Stimulated activated CD4-positive, alpha-beta T cell treated with anti-CD3 and anti-CD28 coated beads, Interleukin-2, amount 100 ng/mL, for 4 hours (primary cell): ENCODE data around the gene TBC1D22A.
"Not testable (repeated sequence)": the region's sequence is repeated elsewhere in the genome, so short reads cannot be mapped to it uniquely, and the experiment has no call there.

Experiments used
- DNase-seq: peaks from one replicate; pipeline ENCODE4 v3.0.0-alpha.2; 2020; ENCODE audit warnings: low read depth

Gene TBC1D22A

DNA sequence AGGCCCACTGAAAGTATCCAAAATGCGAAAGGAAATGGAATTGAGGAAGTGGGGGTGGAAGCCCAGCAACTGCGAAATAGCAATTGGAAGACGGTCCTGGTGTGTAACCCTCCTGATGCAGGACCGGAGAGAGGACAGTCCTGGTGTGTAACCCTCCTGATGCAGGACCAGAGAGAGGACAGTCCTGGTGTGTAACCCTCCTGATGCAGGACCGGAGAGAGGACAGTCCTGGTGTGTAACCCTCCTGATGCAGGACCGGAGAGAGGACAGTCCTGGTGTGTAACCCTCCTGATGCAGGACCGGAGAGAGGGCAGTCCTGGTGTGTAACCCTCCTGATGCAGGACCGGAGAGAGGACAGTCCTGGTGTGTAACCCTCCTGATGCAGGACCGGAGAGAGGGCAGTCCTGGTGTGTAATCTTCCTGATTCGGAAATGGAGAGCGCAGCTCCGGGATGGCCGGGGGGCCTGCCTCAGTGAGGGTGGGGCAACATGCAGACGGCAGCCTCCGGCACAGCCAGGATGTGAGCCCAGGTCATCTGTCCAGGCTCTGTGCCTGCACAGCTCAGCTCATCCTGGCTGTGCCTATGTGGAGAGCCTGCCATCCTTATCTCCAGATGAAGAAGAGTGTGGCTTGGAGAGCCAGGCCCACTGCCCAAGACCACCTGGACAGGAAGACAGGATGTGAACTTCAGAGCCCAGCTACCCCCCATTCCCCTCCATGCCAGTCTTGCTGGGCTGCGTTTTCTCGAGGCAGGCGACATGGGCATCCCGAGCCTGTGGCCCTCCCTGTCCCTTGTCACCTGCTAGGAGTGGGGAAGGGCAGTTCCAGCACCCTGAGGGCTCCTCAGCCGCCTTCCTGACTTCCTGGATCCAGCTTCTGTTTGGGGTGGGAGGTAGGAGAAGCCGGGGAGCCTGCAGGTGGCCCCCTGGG, 408.3 kb downstream of the TBC1D22A start:
- not testable (repeated sequence) for DNase-seq

DNA sequence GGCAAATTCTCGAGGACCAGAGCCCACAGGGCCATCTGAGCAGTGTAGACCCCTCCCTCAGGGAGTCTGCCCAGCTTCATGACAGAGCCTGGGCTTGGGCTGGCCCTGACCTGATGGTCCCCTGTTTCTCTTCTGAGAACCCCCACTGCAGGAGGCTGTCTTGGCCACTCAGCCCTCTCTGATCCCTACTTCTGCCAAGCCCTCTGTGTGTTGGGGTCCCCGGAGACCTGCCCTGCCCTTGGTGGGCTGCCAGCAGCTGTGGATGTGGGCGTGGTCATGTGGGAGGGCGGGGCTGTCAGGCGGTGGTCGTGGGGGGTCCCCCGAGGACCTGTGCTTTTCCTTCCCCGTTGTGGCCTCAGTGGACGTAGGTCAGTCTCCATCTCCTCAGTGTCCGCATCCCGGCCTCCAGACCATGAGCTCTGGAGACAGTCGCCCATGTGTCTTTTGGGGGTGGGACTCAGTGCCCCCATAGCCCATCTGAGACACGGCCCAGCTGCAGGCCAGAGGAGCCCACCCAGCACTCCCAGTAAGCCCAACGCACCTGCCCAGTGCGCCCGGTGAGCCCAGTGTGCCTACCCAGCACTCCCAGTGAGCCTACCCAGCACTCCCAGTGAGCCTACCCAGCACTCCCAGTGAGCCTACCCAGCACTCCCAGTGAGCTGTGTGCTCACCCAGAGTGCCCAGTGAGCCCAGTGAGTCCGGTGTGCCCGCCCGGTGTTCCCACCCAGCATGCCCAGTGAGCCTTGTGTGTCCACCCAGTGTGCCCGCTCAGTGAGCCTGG, 409.2 kb downstream of the TBC1D22A start:
- no peak for DNase-seq

DNA sequence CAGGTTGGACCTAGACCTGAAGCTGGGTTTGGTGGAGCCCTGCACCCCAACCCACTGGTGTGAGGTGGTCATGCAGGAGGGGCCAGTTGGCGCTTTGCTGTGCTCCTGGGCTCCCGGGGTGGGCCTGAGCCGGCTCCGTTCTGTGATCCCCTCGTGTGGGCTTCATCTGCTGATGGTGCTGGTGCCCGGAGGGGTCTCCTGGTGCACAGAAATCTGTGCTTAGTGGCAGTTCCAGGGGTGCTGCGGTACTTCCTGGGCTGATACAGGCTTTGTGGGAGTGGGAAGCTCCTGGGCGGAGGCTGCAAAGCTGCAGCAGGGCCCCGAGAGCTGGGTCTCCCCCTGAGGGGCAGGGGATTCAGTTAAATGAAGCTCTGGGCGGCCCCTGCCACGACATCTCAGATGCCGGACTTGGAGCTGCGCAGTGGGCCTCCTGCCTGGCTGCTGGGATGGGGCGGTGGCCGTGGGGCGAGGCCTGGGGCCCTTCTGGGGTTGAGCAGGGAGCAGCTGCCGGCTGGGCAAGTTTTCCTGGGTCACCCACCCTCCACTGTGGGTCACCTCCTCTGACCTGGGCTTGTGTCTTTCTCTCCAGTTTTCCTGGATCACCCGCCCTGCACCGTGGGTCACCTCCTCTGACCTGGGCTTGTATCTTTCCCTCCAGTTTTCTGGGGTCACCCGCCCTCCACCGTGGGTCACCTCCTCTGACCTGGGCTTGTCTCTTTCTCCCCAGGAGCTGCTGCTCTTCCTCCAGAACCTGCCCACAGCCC, 410.5 kb downstream of the TBC1D22A start:
- no peak for DNase-seq

DNA sequence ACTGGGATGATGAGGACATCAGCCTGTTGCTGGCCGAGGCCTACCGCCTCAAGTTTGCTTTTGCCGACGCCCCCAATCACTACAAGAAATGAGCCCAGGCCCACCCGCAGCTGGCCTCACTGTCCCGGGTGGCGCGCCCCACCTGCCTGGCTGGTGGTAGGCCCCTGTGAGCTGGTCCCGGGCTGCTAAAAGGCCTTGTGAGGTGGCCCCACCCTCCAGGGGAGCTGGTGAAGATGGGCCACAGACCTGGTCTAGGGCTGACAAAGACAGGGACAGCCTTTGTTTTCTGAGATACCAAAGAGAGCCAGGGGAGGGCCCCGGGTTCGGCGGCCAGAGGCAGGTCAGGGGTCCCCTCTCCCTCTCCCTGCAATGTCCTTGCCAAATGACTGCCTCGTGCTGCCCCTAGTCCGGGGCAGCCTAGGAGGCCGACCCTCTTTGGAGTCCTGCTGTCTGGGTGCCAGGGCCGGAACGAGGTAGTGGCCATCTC, 411.1 kb downstream of the TBC1D22A start:
- no peak for DNase-seq

DNA sequence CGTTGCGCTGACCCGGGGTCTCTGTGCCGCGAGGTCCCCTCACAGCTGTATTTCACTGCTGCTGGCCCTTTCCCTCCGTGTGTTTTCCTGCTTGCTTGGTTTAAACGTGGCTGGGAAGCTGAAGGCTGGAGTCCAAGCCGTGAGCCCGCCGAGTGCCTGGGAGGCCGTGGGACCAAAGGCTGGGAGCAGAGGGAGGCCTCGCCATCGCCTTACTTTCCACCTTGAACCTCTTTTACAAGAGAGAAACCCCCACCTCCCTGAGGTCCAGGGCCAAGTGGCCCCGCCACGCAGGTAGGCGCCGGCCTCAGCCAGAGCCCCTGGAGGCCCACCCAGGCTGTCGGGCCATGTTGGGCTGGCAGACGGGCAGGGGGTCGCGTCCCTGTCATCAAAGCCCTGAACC, 411.6 kb downstream of the TBC1D22A start:
- no peak for DNase-seq

DNA sequence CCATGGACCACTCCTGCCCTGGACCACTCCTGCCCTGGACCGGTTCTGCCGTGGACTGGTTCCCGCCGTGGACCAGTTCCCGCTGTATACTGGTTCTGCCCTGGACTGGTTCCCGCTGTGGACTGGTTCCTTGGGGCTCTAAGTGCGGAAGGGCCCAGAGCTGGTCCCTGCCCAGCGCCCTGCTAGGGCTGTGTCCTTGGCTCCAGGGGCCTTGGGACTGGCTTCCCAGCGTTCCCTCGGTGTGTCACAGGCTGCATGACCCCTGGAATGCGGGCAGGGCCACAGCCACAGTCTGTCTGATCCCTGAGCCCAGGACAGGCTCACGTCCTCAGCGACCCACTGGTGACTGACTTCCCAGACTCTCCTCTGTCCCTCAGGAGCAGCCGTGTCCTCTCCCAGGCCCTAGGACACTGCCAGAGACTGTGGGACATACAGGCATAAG, 412.2 kb downstream of the TBC1D22A start:
- no peak for DNase-seq

DNA sequence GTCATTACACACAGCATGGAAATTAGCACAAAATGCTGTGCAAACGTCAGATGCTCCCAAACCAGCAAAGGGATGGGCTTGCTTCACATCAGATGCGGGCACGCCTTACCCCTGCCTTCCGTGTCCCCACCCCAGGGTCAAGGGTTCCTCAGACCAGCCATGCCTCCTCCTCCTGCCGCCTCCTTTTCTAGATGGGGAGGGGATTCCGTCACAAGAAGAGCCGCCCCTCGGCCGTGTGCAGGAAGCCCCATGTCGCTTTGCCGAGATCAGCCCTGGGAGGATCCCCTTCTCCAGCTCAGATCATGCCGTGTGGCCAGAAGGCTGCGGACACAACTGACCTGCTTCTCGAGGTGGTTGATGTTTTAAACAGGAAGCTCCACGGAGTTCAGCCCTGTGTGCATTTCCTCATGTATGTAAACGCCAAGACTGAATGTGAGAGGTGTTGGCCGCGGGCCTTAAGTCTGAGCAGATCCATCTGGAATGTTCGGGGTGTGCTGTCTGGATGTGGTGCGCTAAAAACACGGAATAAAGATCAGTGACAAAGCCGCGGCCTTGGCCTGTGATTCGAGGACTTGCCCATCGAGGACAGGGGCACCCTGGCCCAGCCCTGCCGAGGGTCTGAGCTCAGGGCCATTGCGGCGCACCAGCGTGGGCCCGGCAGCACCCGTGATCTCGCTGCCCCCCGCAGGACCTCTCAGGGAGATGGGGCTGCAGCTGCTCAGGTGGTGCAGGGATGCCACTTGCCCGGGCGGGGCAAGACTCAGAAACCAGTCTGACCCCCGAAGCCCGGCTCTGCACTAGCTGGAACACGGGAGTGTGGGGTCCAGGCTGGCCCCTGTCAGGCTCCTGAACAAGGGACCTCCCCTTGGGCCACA, 412.9 kb downstream of the TBC1D22A start:
- no peak for DNase-seq

DNA sequence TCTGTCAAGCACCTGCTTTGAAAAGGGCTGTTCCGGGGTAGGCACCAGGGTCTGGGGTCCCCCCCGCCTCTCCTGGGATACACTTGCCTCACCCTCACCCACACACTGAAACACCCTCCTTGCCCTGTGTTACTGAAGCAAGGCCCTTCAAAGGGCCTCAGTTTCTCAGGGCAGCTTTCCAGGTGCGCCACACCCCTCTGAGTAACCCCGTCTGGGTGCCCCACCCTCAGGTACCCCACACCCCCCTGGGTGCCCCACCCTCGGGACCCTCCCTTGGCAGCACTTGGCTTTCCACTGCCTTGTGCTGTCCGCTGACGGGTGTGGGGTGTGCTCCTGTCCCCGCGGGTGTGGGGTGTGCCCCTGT, 413.6 kb downstream of the TBC1D22A start:
- DNase-seq, result no peak

DNA sequence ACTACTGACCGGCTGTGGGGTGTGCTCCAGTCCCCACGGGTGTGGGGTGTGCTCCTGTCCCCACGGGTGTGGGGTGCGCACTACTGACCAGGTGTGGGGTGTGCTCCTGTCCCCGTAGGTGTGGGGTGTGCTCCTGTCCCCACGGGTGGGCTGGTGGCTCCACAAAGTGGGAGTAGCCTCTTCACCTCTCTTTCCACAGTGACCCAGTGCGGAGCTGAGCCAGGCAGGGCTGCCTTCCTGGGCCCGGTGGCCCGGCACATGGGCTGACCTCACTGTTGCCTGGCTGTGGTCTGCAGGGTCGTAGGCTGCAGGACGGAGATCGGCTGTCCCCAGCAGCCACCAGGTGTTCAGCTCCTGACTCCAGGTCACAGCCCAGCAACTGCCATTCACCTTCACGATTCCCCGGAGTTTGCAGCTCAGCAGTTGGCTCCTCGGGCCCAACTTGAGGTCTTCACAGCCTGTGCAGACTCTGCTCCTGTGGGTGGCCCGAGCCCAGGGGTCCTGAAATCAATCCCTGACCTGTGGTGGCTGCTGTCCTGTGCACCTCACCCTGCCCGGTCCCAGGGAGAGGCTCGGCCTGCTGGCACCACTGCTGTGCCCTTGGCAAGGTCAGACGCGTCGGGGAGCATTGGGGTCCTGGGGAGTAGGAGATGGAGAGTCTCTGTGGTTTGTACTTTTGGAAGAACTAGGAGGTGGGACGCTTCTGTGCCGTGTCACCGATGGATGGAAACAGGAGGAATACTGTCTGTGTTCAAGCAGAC, 414.3 kb downstream of the TBC1D22A start:
- DNase-seq, result no peak

DNA sequence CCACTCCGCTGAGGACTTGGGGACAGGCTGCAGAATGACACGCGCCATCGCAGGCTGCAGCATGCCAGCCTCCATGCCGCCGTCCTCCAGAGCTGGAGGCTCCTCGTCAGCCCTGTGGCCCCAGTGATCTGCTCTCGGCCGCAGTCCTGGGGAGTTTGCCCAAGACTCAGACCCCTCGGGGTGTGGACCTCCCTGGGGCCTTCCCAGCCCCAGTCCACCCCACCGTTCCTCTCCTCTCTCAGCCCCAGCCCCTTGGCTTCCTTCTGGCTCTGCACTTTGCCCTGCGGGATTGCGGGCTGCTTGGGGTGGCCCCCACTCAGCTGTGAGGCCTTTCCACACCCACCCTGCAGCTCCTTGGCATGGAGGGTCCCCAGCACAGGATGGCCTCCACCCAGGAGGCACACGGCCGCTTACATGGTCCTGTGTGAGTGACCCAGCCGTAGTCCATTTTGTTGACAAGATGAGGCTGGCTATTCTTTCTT, 414.9 kb downstream of the TBC1D22A start:
- no peak for DNase-seq

DNA sequence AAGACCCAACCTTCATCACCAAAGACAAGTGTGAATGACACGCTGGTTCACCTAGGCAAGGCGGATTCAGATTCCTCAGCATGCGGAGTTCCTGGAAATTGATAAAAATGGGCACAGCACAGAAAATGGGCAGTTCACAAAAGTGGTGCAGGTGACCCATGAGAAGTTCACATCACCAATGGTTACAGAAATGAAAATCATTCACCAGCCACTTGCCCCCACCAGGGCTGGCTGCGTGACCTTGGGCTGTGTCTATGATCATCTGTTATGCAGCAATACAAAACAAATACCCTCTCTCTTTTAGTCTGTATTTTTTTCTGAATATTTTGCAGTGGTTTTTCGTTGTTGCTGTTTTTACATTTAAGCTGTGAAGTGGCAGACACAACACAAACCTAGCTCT, 415.9 kb downstream of the TBC1D22A start:
- no peak for DNase-seq

DNA sequence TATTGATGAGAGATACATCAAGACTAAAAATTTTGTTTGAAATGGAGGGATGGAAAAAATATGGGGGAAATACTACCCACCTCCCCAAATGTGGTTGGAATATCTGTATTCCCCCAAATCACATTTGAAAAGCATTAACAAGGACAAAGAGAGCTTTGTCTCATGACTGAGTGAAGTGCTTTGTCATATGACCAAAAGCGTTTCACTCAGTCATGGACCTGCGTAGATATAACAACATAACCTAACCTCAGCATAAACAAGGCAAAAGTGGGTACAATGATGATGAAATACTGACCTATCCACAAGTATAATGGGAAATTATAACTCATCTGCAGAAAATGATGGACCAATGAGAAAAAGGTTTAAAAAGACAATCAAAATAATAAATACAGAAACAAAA, 418.3 kb downstream of the TBC1D22A start:
- no peak for DNase-seq

DNA sequence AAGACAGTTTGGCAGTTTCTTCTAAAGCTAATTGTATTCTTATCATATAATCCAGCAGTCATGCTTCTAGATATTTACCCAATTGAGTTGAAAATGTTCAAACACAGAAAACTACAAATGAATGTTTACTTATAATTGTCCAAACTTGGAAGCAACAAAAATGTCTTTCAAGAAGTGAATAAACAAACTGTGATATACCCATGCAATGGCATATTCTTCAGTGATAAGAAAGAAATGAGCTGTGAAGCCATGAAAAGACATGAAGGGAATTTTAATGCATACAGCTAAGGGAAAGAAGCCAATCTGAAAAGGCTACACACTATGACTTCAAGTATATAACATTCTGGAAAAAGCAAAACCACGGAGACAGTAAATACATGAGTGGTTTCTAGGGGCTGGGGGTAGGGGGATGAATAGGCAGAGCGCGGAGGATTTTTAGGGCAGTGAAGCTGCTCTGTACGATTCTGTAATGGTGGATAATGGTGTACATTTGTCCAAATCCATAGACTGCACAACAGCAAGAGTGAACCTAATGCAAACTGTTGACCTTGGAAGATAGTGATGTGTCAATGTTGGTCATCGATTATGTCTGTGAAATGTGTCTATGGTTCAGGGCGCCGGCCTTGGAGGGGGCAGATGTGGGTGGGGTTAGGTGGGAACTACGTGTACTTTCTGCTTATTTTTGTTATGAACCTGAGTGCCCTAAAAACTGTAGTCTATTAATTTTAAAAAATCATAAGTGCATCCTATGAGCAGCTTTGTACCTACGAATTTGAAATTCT, 424.9 kb downstream of the TBC1D22A start:
- DNase-seq, result no peak

DNA sequence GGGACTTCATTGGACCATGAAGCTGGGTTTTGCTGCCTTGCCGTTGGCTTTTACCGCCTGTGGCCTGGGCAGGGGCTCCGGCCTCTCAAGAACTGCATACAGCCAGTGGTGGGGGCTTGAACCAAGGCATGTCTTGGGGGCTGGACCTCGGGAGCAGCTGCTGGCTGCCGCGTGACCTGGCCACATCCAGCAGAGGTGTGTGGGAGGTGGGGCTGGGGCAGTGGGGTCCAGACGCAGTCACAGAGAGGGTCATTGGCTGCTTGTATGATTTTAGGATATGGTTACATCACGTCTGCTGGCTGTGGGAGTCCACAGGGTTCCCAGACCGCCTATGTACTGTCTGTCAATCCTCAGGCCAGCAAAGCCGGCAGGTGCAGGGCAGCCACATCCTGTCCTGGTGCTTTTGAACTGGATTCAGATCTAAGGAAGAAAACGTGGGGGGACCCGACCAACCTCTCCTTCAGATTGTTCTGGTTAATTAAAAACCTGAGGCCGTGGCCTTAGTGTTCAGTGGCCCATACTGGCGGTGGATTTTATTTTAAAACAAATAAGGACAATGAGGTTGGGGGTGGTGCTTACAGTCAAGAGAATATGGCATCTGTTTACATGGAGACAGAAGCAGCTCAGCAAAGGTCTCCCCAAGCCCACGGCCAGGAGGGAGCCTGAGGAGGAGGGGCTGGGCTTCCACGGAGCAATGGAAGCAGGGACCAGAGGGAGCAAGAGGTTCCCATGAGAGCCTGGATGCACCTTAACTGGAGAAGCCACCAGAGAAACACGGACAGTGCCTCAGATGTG, 426.0 kb downstream of the TBC1D22A start:
- no peak for DNase-seq

DNA sequence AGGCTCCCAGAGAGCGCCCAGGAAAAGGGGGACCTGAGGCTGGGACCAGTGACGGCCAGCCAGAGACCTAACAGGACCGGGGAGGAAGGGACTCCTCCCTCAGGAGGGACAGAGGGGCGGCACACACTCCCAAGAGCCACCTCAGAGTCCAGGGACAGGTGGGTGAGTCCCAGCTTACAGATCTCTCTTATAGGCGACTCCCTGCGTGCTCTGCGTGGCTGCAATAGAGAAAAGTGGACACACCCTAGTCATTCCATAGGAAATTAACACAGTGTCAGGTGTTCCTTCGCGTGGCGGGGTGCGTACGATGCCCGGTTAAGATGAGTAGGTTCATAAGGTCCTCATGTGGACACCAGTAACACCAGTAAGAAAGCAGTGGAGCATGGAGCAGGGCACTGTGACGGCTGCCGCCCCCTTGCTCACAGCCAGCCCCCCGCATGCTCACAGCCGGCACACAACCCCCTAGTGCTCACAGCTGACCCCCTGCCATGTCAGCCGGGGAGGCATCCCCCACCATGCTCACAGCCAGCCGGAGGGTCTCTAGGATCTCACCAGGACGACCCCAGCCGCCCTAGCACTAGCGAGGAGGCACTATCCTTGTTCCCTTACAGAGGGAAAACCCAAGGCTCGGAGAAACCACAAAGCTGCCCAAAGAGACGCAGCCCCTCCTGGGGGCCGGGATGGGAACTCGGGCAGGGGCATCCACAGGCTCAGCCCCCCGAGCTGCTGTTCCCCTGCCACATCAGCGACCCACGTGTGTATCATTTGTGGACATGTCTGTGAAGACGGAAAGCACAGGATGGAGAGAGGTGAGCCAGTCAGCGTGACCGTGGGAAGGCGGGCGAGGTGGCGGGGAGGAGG, 426.8 kb downstream of the TBC1D22A start:
- no peak for DNase-seq

DNA sequence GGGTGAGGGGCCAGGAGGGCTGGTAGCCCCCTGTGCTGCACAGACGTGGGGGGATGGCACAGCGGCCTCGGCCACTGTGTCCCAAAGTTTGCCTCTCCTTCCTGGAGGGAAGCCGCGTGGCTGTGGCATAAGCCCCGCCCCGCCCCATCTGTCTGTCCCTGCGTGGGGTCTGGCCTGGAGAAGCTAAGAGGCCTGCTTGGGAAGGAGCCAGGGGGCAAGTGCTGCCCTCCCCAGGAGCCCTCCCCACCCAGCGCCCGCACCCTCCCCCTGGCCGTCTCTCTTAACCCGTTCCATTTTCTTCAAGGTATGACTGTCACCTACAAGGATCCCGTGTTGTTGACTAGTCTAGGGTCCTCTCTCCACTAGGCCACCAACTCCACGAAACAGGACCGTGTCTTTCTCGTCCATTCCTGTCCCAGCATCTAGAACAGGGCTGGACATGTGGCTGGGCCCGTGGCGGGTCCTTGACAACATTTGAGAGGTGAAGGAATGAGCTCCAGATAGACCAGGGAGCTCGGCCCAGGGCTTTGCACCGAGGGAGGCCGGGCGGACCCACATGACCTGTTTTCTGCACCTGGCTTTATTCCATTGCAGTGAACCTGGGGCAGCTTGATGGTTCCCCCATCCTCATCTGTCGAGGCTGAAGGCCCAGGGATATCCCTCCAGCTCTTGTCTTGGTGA, 428.0 kb downstream of the TBC1D22A start:
- no peak for DNase-seq
